ENCODE data around the gene ZC3H6.

ZC3H6 gene

GRCh38 chr2:112321375-112322320 is 46.3 kb downstream of the ZC3H6 start:
- peak; percentile 78 for TF ChIP-seq ZNF366 (tag by site-specific recombination; conservative IDR thresholded peaks at IDR 0.05)
- TF ChIP-seq ZNF174 (tag by site-specific recombination; IDR thresholded peaks at IDR 0.05): no peak

GRCh38 chr2:112322919-112323318 is 47.5 kb downstream of the ZC3H6 start:
- CTCF ChIA-PET: no interaction called here
- Histone ChIP-seq H3K36me3 (ENCODE audit: control insufficient read depth in 2 of 2, insufficient read depth in 1 of 2, low read length in 2 of 2) (no peaks in the 10 kb centered on the region), H3K27ac (ENCODE audit: extremely low read depth, low read depth, low read length) (no peak overlapping the region), H3K9me3 (ENCODE audit: control insufficient read depth, insufficient read depth, low read depth, low read length) (no peaks in the 10 kb centered on the region), H3K4me1 (ENCODE audit: control insufficient read depth, insufficient read depth, low read length) (peaks cover under 1% of the 10 kb centered on the region; the same call in 1 of the 2 replicates), H3K4me3 (ENCODE audit: low read depth, low read length) (no peak overlapping the region)
- no peak for TF ChIP-seq ZNF416 (tag by site-specific recombination; IDR thresholded peaks at IDR 0.05)
- POLR2A ChIA-PET: no interaction called here

More at GRCh38 chr2:112321375-112322320, 46.3 kb downstream of the ZC3H6 start:
- Histone ChIP-seq H3K27ac (ENCODE audit: extremely low read depth, low read depth, low read length) (no peak overlapping the region), H3K4me1 (ENCODE audit: control insufficient read depth, insufficient read depth, low read length) (peaks cover 8% of the 10 kb centered on the region), H3K36me3 (ENCODE audit: control insufficient read depth in 2 of 2, insufficient read depth in 1 of 2, low read length in 2 of 2) (no peaks in the 10 kb centered on the region), H3K9me3 (ENCODE audit: control insufficient read depth, insufficient read depth, low read depth, low read length) (no peaks in the 10 kb centered on the region), H3K4me3 (ENCODE audit: low read depth, low read length) (no peak overlapping the region)
- CTCF ChIA-PET: interaction anchor here (0.6 to 0.7 kb wide), 4 partner anchors 11 to 1087 kb away, joined by 3 to 4 read pairs (median 3); no protein-coding TSS in a partner anchor
- POLR2A ChIA-PET: no interaction called here

GRCh38 chr2:112332123-112332696 is 56.8 kb downstream of the ZC3H6 start:
- H3K4me1 ChIP-seq (ENCODE audit: control insufficient read depth, insufficient read depth, low read length): no peaks in the 10 kb centered on the region
- no peak overlapping the region for H3K27ac ChIP-seq (ENCODE audit: extremely low read depth, low read depth, low read length)
- H3K9me3 ChIP-seq (ENCODE audit: control insufficient read depth, insufficient read depth, low read depth, low read length): no peaks in the 10 kb centered on the region
- TF ChIP-seq ZNF362 (tag by site-specific recombination; IDR thresholded peaks at IDR 0.05) (no peak), ZNF544 (tag by site-specific recombination; IDR thresholded peaks at IDR 0.05) (no peak), ZNF132 (tag by site-specific recombination; IDR thresholded peaks at IDR 0.05; ENCODE audit: borderline replicate concordance) (no peak)
- H3K4me3 ChIP-seq (ENCODE audit: low read depth, low read length): no peak overlapping the region
- ChIA-PET POLR2A (no interaction called here), CTCF (no interaction called here)
- no peaks in the 10 kb centered on the region; a peak in 1 of 3 replicates for H3K36me3 ChIP-seq (ENCODE audit: control insufficient read depth in 2 of 2, insufficient read depth in 1 of 2, low read length in 2 of 2)

GRCh38 chr2:112335600-112335999 is 60.2 kb downstream of the ZC3H6 start:
- H3K9me3 ChIP-seq (ENCODE audit: control insufficient read depth, insufficient read depth, low read depth, low read length): no peaks in the 10 kb centered on the region
- no peak overlapping the region for H3K27ac ChIP-seq (ENCODE audit: extremely low read depth, low read depth, low read length)
- no peak for TF ChIP-seq ZNF324 (tag by site-specific recombination; IDR thresholded peaks at IDR 0.05)
- no peak for TF ChIP-seq ZFP37 (tag by site-specific recombination; IDR thresholded peaks at IDR 0.05)
- no peak for TF ChIP-seq ZNF571 (tag by site-specific recombination; IDR thresholded peaks at IDR 0.05)
- no peak for TF ChIP-seq ZNF658 (tag by site-specific recombination; IDR thresholded peaks at IDR 0.05)
- no peak overlapping the region for H3K4me3 ChIP-seq (ENCODE audit: low read depth, low read length)
- ChIA-PET CTCF (no interaction called here), POLR2A (no interaction called here)
- no peaks in the 10 kb centered on the region for H3K36me3 ChIP-seq (ENCODE audit: control insufficient read depth in 2 of 2, insufficient read depth in 1 of 2, low read length in 2 of 2)
- no peaks in the 10 kb centered on the region for H3K4me1 ChIP-seq (ENCODE audit: control insufficient read depth, insufficient read depth, low read length)

- H3K27ac ChIP-seq (ENCODE audit: extremely low read depth, low read depth, low read length): no peak overlapping the region
- no peaks in the 10 kb centered on the region for H3K4me1 ChIP-seq (ENCODE audit: control insufficient read depth, insufficient read depth, low read length)
- no peaks in the 10 kb centered on the region for H3K9me3 ChIP-seq (ENCODE audit: control insufficient read depth, insufficient read depth, low read depth, low read length)
- H3K4me3 ChIP-seq (ENCODE audit: low read depth, low read length): no peak overlapping the region
- H3K36me3 ChIP-seq (ENCODE audit: control insufficient read depth in 2 of 2, insufficient read depth in 1 of 2, low read length in 2 of 2): no peaks in the 10 kb centered on the region
- POLR2A ChIA-PET: no interaction called here
- CTCF ChIA-PET: no interaction called here
- TF ChIP-seq ELK4 (IDR thresholded peaks at IDR 0.05; ENCODE audit: borderline replicate concordance, low read depth, low read length) (no peak), ZFHX2 (tag by site-specific recombination; conservative IDR thresholded peaks at IDR 0.05) (no peak), ZNF23 (tag by site-specific recombination; IDR thresholded peaks at IDR 0.05; ENCODE audit: borderline replicate concordance) (no peak), ZNF354C (tag by site-specific recombination; IDR thresholded peaks at IDR 0.05; ENCODE audit: borderline replicate concordance, low read depth) (no peak), KLF8 (tag by site-specific recombination; IDR thresholded peaks at IDR 0.05) (no peak), ZNF596 (tag by site-specific recombination; IDR thresholded peaks at IDR 0.05) (no peak), ZEB2 (tag by site-specific recombination; IDR thresholded peaks at IDR 0.05) (no peak), ZNF174 (tag by site-specific recombination; IDR thresholded peaks at IDR 0.05) (no peak), ZNF175 (tag by site-specific recombination; IDR thresholded peaks at IDR 0.05) (no peak), ZNF624 (tag by site-specific recombination; IDR thresholded peaks at IDR 0.05) (no peak), ZFP69B (tag by site-specific recombination; IDR thresholded peaks at IDR 0.05) (no peak), ZNF791 (tag by site-specific recombination; IDR thresholded peaks at IDR 0.05) (no peak)
These were observed 64.6 kb downstream of the ZC3H6 start for GRCh38 chr2:112339986-112340385.

All from HEK293 (cell line).